ENCODE results near the gene DDR1.
"Not testable (repeated sequence)": the region's sequence is repeated elsewhere in the genome, so short reads cannot be mapped to it uniquely, and the experiment has no call there.

The DDR1 gene

GRCh38 chr6:30883685-30884520, at the start of gene DDR1:
Gene DDR1 (plus strand): TSS chr6:30884519. CDS start chr6:30888730, 4,211 bp downstream.
- DNase-seq, result peak; percentile 46

- DNase-seq, result no peak
Measured at GRCh38 chr6:30834646-30835045, 49.7 kb upstream of the DDR1 start.

- no peak for DNase-seq
Measured at GRCh38 chr6:30835576-30835975, 48.7 kb upstream of the DDR1 start.

- DNase-seq, result no peak
Measured at GRCh38 chr6:30836431-30836866, 47.9 kb upstream of the DDR1 start.

- DNase-seq, result no peak
Measured at GRCh38 chr6:30836957-30837356, 47.4 kb upstream of the DDR1 start.

- DNase-seq, result no peak
Measured at GRCh38 chr6:30837432-30837831, 46.9 kb upstream of the DDR1 start.

- DNase-seq, result no peak
Measured at GRCh38 chr6:30837870-30838269, 46.4 kb upstream of the DDR1 start.

- DNase-seq, result no peak
Measured at GRCh38 chr6:30839671-30840070, 44.6 kb upstream of the DDR1 start.

GRCh38 chr6:30840084-30840934, 44.0 kb upstream of the DDR1 start:
- no peak for DNase-seq

- DNase-seq, result no peak
Measured at GRCh38 chr6:30840935-30841643, 43.2 kb upstream of the DDR1 start.

GRCh38 chr6:30841644-30842504, 42.4 kb upstream of the DDR1 start:
- DNase-seq, result no peak

- DNase-seq, result no peak
Measured at GRCh38 chr6:30842754-30843610, 41.3 kb upstream of the DDR1 start.

GRCh38 chr6:30843611-30843998, 40.7 kb upstream of the DDR1 start:
- no peak for DNase-seq

GRCh38 chr6:30844118-30844535, 40.2 kb upstream of the DDR1 start:
- DNase-seq, result no peak

- no peak for DNase-seq
Measured at GRCh38 chr6:30845183-30845582, 39.1 kb upstream of the DDR1 start.

- DNase-seq, result no peak
Measured at GRCh38 chr6:30847421-30847970, 36.8 kb upstream of the DDR1 start.

- no peak for DNase-seq
Measured at GRCh38 chr6:30847971-30848436, 36.3 kb upstream of the DDR1 start.

- no peak for DNase-seq
Measured at GRCh38 chr6:30849903-30850651, 34.2 kb upstream of the DDR1 start.

GRCh38 chr6:30852459-30852858, 31.9 kb upstream of the DDR1 start:
- DNase-seq, result not testable (repeated sequence)
